Mesendoderm (in vitro differentiated cells): ENCODE data around the gene CST5.
"Not testable (repeated sequence)": the region's sequence is repeated elsewhere in the genome, so short reads cannot be mapped to it uniquely, and the experiment has no call there.

ENCODE experiments used
- DNase-seq: peaks from one replicate; pipeline ENCODE4 v3.0.0; 2013
- H2AK5ac ChIP-seq: 2 replicates; pipeline ENCODE4 v1.6.1; 2013; ENCODE audit warnings: low read length, inconsistent platforms
- H2BK120ac ChIP-seq: 2 replicates; pipeline ENCODE4 v1.6.1; 2013; ENCODE audit warnings: low read depth, mild to moderate bottlenecking, low read length, moderate library complexity, mixed read lengths
- H2BK15ac ChIP-seq: replicated peaks from 2 replicates; pipeline ENCODE4 v1.6.1; 2013; ENCODE audit warnings: low read depth, mild to moderate bottlenecking, moderate library complexity
- H2BK5ac ChIP-seq: 2 replicates; pipeline ENCODE4 v1.6.1; 2013; ENCODE audit warnings: low read length, inconsistent platforms
- H3K18ac ChIP-seq: 2 replicates; pipeline ENCODE4 v1.6.1; 2013; ENCODE audit warnings: mild to moderate bottlenecking, low read length, mixed read lengths
- H3K23ac ChIP-seq: one replicate; pipeline ENCODE4 v1.6.1; 2013; ENCODE audit warnings: low read length
- H3K27ac ChIP-seq: 2 replicates; pipeline ENCODE4 v1.5.1; 2013; ENCODE audit warnings: low read depth, mild to moderate bottlenecking, inconsistent platforms, low read length, moderate library complexity
- H3K27me3 ChIP-seq: 2 replicates; pipeline ENCODE4 v1.6.1; 2013; ENCODE audit warnings: low read length, control low read depth, mild to moderate bottlenecking, inconsistent platforms; ENCODE audit not compliant: insufficient read depth, poor library complexity
- H3K36me3 ChIP-seq: 2 replicates; pipeline ENCODE4 v1.6.1; 2013; ENCODE audit warnings: low read length, inconsistent platforms; ENCODE audit not compliant: control insufficient read depth, insufficient read depth
- H3K4ac ChIP-seq: one replicate; pipeline ENCODE4 v1.6.1; 2013; ENCODE audit warnings: low read depth, mild to moderate bottlenecking, low read length, moderate library complexity
- H3K4me1 ChIP-seq: 2 replicates; pipeline ENCODE4 v1.6.1; 2013; ENCODE audit warnings: low read depth, low read length, inconsistent platforms; ENCODE audit not compliant: control insufficient read depth
- H3K4me2 ChIP-seq: 2 replicates; pipeline ENCODE4 v1.6.1; 2013; ENCODE audit warnings: low read length
- H3K4me3 ChIP-seq: 2 replicates; pipeline ENCODE4 v1.5.1; 2013; ENCODE audit warnings: mild to moderate bottlenecking, low read length
- H3K56ac ChIP-seq: one replicate; pipeline ENCODE4 v1.6.1; 2013; ENCODE audit warnings: low read length
- H3K79me1 ChIP-seq: 2 replicates; pipeline ENCODE4 v1.6.1; 2013; ENCODE audit warnings: low read length, inconsistent platforms
- H3K79me2 ChIP-seq: 2 replicates; pipeline ENCODE4 v1.6.1; 2013; ENCODE audit warnings: mild to moderate bottlenecking, low read length; ENCODE audit not compliant: control insufficient read depth, insufficient read depth
- H3K9ac ChIP-seq: 2 replicates; pipeline ENCODE4 v1.6.1; 2013; ENCODE audit warnings: low read length, inconsistent platforms
- H4K5ac ChIP-seq: one replicate; pipeline ENCODE4 v1.6.1; 2013; ENCODE audit warnings: low read length
- H4K8ac ChIP-seq: one replicate; pipeline ENCODE4 v1.6.1; 2013; ENCODE audit warnings: low read depth, mild to moderate bottlenecking, control low read depth, low read length, moderate library complexity
- WGBS: extraction: QIAGEN DNeasy Blood & Tissue Kit; methylation state at CpG from one replicate; pipeline ENCODE4 v1.1.7; 2013; ENCODE audit warnings: low lambda C conversion rate, missing lambda C conversion rate; ENCODE audit not compliant: insufficient coverage; ENCODE audit errors: extremely low coverage; 5-methylcytosine and 5-hydroxymethylcytosine counted together

CST5 gene

DNA sequence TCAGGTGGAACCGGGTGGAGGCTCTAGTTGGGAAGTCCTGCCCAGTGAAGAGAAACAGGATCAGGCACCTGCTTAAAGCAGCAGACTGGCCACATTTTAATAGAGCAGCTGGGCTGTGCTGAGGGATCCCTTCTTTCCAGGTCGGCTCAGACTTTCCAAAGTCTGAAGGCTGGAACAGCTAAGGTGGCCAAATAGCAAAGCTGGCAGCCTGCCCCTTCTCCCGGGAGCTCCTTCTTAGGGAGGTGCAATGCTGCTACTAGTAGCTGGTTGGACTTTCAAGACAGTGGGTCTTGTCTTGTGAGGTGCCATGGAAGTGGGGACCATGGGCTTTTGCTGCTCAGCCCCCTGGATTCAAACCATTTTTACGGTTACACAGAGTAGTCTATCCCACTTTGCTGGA is 30.7 kb upstream of the CST5 start:
- Histone ChIP-seq H3K23ac (no peak overlapping the region), H3K27me3 (no peaks in the 10 kb centered on the region), H3K27ac (no peak overlapping the region), H3K79me2 (no peaks in the 10 kb centered on the region), H2BK5ac (no peak overlapping the region), H4K5ac (no peak overlapping the region), H2AK5ac (no peak overlapping the region), H3K18ac (no peak overlapping the region), H2BK15ac (no peak overlapping the region), H3K36me3 (no peaks in the 10 kb centered on the region), H3K4me3 (no peak overlapping the region), H3K4me1 (no peaks in the 10 kb centered on the region), H3K56ac (no peak overlapping the region), H3K4ac (no peak overlapping the region), H2BK120ac (no peak overlapping the region), H3K79me1 (no peaks in the 10 kb centered on the region), H3K4me2 (no peak overlapping the region), H4K8ac (no peak overlapping the region), H3K9ac (no peak overlapping the region)
- no peak for DNase-seq
- WGBS, result no CpG with 5 or more reads among the region's 4 CpGs

DNA sequence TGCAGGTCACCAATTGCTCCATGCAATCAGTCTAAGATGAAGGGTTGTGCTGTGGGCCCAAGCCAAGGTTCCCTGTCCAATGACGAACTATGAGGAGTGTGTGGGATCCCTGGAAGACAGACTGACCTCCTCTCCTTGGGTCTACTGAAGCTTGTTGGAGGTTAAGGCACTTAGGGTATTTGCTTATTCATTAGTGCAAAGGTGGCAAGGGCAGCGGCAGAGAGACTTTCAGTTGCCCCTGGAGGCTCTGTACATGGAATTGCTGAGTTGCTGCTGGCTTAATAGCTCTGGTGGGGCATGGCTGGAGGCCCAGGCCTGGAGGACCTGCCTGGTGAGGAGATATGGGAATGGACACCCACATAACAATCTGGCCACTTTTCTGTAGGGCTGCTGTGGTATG is 29.8 kb upstream of the CST5 start:
- no CpG with 5 or more reads among the region's 2 CpGs for WGBS
- Histone ChIP-seq H3K4me1 (no peaks in the 10 kb centered on the region), H3K27me3 (no peaks in the 10 kb centered on the region), H3K36me3 (no peaks in the 10 kb centered on the region), H3K4me2 (no peak overlapping the region), H3K4ac (no peak overlapping the region), H3K9ac (no peak overlapping the region), H3K79me1 (no peaks in the 10 kb centered on the region), H3K56ac (no peak overlapping the region), H2BK15ac (no peak overlapping the region), H2AK5ac (no peak overlapping the region), H4K5ac (no peak overlapping the region), H3K4me3 (no peak overlapping the region), H3K23ac (no peak overlapping the region), H3K18ac (no peak overlapping the region), H2BK5ac (no peak overlapping the region), H3K79me2 (no peaks in the 10 kb centered on the region), H2BK120ac (no peak overlapping the region), H4K8ac (no peak overlapping the region), H3K27ac (no peak overlapping the region)
- no peak for DNase-seq

DNA sequence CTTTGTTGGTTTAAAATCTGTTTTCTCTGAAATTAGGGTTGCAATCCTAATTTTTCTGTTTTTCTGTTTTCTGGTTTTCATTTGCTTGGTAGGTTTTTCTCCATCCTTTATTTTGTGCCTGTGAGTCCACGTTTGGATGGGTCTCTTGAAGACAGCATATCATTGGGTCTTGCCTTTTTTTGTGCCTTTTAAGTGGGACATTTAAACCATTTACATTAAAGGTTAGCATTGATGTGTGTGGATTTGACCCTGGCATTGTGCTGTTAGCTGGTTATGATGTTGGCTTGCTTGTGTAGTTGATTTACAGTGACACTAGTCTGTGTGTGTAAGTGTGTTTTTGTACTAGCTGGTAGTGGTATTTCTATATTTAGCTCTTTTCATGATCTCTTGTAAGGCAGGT is 28.0 kb upstream of the CST5 start:
- Histone ChIP-seq H3K27ac (no peak overlapping the region), H3K27me3 (no peaks in the 10 kb centered on the region), H2BK120ac (no peak overlapping the region), H3K18ac (no peak overlapping the region), H3K9ac (no peak overlapping the region), H3K4me3 (no peak overlapping the region), H3K23ac (no peak overlapping the region), H3K4me1 (no peaks in the 10 kb centered on the region), H4K8ac (no peak overlapping the region), H2BK15ac (no peak overlapping the region), H2AK5ac (no peak overlapping the region), H4K5ac (no peak overlapping the region), H3K79me1 (no peaks in the 10 kb centered on the region), H3K4ac (no peak overlapping the region), H3K56ac (no peak overlapping the region), H3K79me2 (no peaks in the 10 kb centered on the region), H3K36me3 (no peaks in the 10 kb centered on the region), H3K4me2 (no peak overlapping the region), H2BK5ac (no peak overlapping the region)
- WGBS, result no CpG with 5 or more reads among the region's 1 CpG
- DNase-seq, result no peak

DNA sequence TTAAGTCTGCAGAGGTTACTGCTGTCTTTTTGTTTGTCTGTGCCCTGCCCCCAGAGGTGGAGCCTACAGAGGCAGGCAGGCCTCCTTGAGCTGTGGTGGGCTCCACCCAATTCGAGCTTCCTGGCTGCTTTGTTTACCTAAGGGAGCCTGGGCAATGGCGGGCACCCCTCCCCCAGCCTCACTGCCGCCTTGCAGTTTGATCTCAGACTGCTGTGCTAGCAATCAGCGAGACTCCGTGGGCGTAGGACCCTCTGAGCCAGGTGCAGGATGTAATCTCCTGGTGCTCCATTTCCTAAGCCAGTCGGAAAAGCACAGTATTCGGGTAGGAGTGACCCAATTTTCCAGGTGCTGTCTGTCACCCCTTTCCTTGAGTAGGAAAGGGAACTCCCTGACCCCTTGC is 22.8 kb upstream of the CST5 start:
- not testable (repeated sequence) for H2BK120ac ChIP-seq, H2AK5ac ChIP-seq, H3K36me3 ChIP-seq, H3K9ac ChIP-seq, H2BK5ac ChIP-seq, H3K18ac ChIP-seq, H3K27me3 ChIP-seq, DNase-seq, H3K4ac ChIP-seq, H4K8ac ChIP-seq, H3K4me3 ChIP-seq, H3K23ac ChIP-seq, H3K4me2 ChIP-seq, H3K79me2 ChIP-seq, H3K79me1 ChIP-seq, H2BK15ac ChIP-seq, H3K4me1 ChIP-seq, H4K5ac ChIP-seq, H3K27ac ChIP-seq
- WGBS, result no CpG with 5 or more reads among the region's 8 CpGs
- H3K56ac ChIP-seq, result peak overlapping the region; percentile 73

DNA sequence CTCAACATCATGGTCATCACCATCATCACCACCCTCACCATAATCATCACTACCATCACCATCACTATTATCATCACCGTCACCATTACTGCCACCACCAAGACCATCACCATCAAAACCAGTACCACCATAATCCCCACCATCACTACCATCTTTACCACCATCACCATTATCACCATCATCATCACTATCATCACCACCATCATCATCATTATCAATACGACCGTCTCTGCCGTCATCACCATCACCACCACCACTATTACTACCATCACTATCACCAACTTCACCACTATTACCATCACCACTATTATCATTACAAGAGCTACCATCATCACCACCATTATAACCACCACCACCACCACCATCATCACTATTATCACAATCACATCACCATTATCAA is 11.3 kb upstream of the CST5 start:
- H3K9ac ChIP-seq, H3K79me2 ChIP-seq, H3K4ac ChIP-seq, H3K36me3 ChIP-seq, H4K8ac ChIP-seq, H3K18ac ChIP-seq, H3K4me3 ChIP-seq, H3K56ac ChIP-seq, H4K5ac ChIP-seq, H3K27me3 ChIP-seq, H3K79me1 ChIP-seq, H3K4me1 ChIP-seq, H2AK5ac ChIP-seq, H2BK120ac ChIP-seq, H2BK5ac ChIP-seq, H3K4me2 ChIP-seq, DNase-seq, H3K23ac ChIP-seq, H2BK15ac ChIP-seq, H3K27ac ChIP-seq: not testable (repeated sequence)
- WGBS, result no CpG with 5 or more reads among the region's 4 CpGs

DNA sequence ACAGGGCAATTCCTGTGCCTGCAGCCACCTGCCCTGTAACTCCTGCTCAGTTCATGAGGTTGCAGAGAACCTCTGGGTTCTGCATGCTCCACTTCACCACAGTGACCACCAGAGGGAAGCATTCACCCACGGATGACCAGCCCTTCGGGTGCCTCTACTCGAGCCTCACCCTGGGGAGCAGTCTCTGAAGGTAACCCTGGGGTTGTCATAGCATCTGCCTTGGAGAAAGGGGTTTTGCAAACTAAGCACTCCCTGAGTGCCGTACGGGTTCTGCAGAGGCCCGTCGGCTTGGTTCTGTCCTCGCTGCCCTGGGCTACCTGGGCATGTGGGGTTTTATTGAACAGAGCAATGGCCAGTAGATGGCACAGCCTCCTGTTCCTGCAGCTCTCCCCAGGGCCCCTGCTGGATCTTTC is 10.2 kb upstream of the CST5 start:
- H3K4me1 ChIP-seq, result no peaks in the 10 kb centered on the region
- no peak overlapping the region for H2BK120ac ChIP-seq
- H3K27ac ChIP-seq, result no peak overlapping the region
- peak; percentile 65 for DNase-seq
- H4K5ac ChIP-seq, result no peak overlapping the region
- no peak overlapping the region for H4K8ac ChIP-seq
- no peak overlapping the region for H2AK5ac ChIP-seq
- no CpG with 5 or more reads among the region's 8 CpGs for WGBS
- H3K56ac ChIP-seq, result peak overlapping the region; percentile 10
- no peaks in the 10 kb centered on the region for H3K79me1 ChIP-seq
- H3K4me2 ChIP-seq, result no peak overlapping the region
- no peak overlapping the region for H3K4ac ChIP-seq
- H3K18ac ChIP-seq, result no peak overlapping the region
- H3K79me2 ChIP-seq, result no peaks in the 10 kb centered on the region
- no peaks in the 10 kb centered on the region for H3K27me3 ChIP-seq
- no peak overlapping the region for H3K9ac ChIP-seq
- no peak overlapping the region for H3K23ac ChIP-seq
- no peak overlapping the region for H2BK15ac ChIP-seq
- no peaks in the 10 kb centered on the region for H3K36me3 ChIP-seq
- no peak overlapping the region for H2BK5ac ChIP-seq
- H3K4me3 ChIP-seq, result no peak overlapping the region
